Hematopoietic multipotent progenitor cell treated with erythropoietin and hydrocortisone succinate and interleukin-3 and kit ligand, for 8 days (in vitro differentiated cells): ENCODE data around the gene SFI1.
"Not testable (repeated sequence)": the region's sequence is repeated elsewhere in the genome, so short reads cannot be mapped to it uniquely, and the experiment has no call there.

ENCODE experiments used
- DNase-seq: peaks from one replicate; pipeline ENCODE4 v3.0.0-alpha.2; 2015

SFI1 gene

GRCh38 chr22:31544481-31545480 lies 48.4 kb downstream of the SFI1 start:
- DNase-seq = no peak

GRCh38 chr22:31550871-31551370 lies 54.6 kb downstream of the SFI1 start:
- no peak for DNase-seq

GRCh38 chr22:31556627-31557203 lies 60.4 kb downstream of the SFI1 start:
- peak; percentile 73 for DNase-seq

- not testable (repeated sequence) for DNase-seq
Observed at GRCh38 chr22:31558546-31558945, 62.2 kb downstream of the SFI1 start.

GRCh38 chr22:31561238-31561887 lies 65.0 kb downstream of the SFI1 start:
- peak; percentile 82 for DNase-seq

- no peak for DNase-seq
Observed at GRCh38 chr22:31561970-31562369, 65.6 kb downstream of the SFI1 start.

- no peak for DNase-seq
Observed at GRCh38 chr22:31566484-31566883, 70.1 kb downstream of the SFI1 start.

- no peak for DNase-seq
Observed at GRCh38 chr22:31567196-31567595, 70.9 kb downstream of the SFI1 start.

GRCh38 chr22:31567702-31568101 lies 71.4 kb downstream of the SFI1 start:
- no peak for DNase-seq

- no peak for DNase-seq
Observed at GRCh38 chr22:31569126-31569525, 72.8 kb downstream of the SFI1 start.

GRCh38 chr22:31572939-31573338 lies 76.6 kb downstream of the SFI1 start:
- DNase-seq = no peak

GRCh38 chr22:31574055-31574670 lies 77.8 kb downstream of the SFI1 start:
- no peak for DNase-seq

GRCh38 chr22:31575190-31575589 lies 78.9 kb downstream of the SFI1 start:
- no peak for DNase-seq

GRCh38 chr22:31577711-31578110 lies 81.4 kb downstream of the SFI1 start:
- no peak for DNase-seq

- no peak for DNase-seq
Observed at GRCh38 chr22:31578171-31578570, 81.8 kb downstream of the SFI1 start.

- no peak for DNase-seq
Observed at GRCh38 chr22:31579835-31580242, 83.5 kb downstream of the SFI1 start.

- DNase-seq = no peak
Observed at GRCh38 chr22:31583861-31584485, 87.6 kb downstream of the SFI1 start.

GRCh38 chr22:31584804-31585160 lies 88.4 kb downstream of the SFI1 start:
- DNase-seq = no peak

- DNase-seq = peak; percentile 98
Observed at GRCh38 chr22:31585161-31585859, 89.0 kb downstream of the SFI1 start.

GRCh38 chr22:31586137-31586920 lies 90.0 kb downstream of the SFI1 start:
- peak; percentile 68 for DNase-seq
